ENCODE results near the gene PARD3B.

PARD3B gene

GRCh38 chr2:204897561-204897960 lies 352.3 kb downstream of the PARD3B start:
- H3K9ac ChIP-seq (ENCODE audit: low read length): no peak overlapping the region
- peaks cover 15% of the 10 kb centered on the region for H3K4me1 ChIP-seq (ENCODE audit: control insufficient read depth, insufficient read depth, low read length)
- no peak overlapping the region for H3K4me3 ChIP-seq (ENCODE audit: low read length)
- no peaks in the 10 kb centered on the region for H3K9me3 ChIP-seq (ENCODE audit: control insufficient read depth, low read length)
- H3K36me3 ChIP-seq (ENCODE audit: control insufficient read depth, insufficient read depth, low read length): no peaks in the 10 kb centered on the region
- no peaks in the 10 kb centered on the region for H3K27me3 ChIP-seq (ENCODE audit: control insufficient read depth, insufficient read depth, low read length)

GRCh38 chr2:204898928-204899640 lies 353.8 kb downstream of the PARD3B start:
- Histone ChIP-seq H3K9ac (ENCODE audit: low read length) (no peak overlapping the region), H3K4me1 (ENCODE audit: control insufficient read depth, insufficient read depth, low read length) (peaks cover 15% of the 10 kb centered on the region), H3K9me3 (ENCODE audit: control insufficient read depth, low read length) (no peaks in the 10 kb centered on the region), H3K36me3 (ENCODE audit: control insufficient read depth, insufficient read depth, low read length) (no peaks in the 10 kb centered on the region), H3K27me3 (ENCODE audit: control insufficient read depth, insufficient read depth, low read length) (no peaks in the 10 kb centered on the region), H3K4me3 (ENCODE audit: low read length) (no peak overlapping the region)

- no peaks in the 10 kb centered on the region for H3K27me3 ChIP-seq (ENCODE audit: control insufficient read depth, insufficient read depth, low read length)
- no peak overlapping the region for H3K9ac ChIP-seq (ENCODE audit: low read length)
- no peaks in the 10 kb centered on the region for H3K36me3 ChIP-seq (ENCODE audit: control insufficient read depth, insufficient read depth, low read length)
- peaks cover 15% of the 10 kb centered on the region for H3K4me1 ChIP-seq (ENCODE audit: control insufficient read depth, insufficient read depth, low read length)
- H3K9me3 ChIP-seq (ENCODE audit: control insufficient read depth, low read length): no peaks in the 10 kb centered on the region
- H3K4me3 ChIP-seq (ENCODE audit: low read length): no peak overlapping the region
Observed at GRCh38 chr2:204899983-204900382, 354.7 kb downstream of the PARD3B start.

GRCh38 chr2:204900487-204900886 lies 355.2 kb downstream of the PARD3B start:
- H3K9me3 ChIP-seq (ENCODE audit: control insufficient read depth, low read length): no peaks in the 10 kb centered on the region
- H3K4me3 ChIP-seq (ENCODE audit: low read length): no peak overlapping the region
- H3K9ac ChIP-seq (ENCODE audit: low read length): no peak overlapping the region
- H3K4me1 ChIP-seq (ENCODE audit: control insufficient read depth, insufficient read depth, low read length): peaks cover 15% of the 10 kb centered on the region
- no peaks in the 10 kb centered on the region for H3K27me3 ChIP-seq (ENCODE audit: control insufficient read depth, insufficient read depth, low read length)
- no peaks in the 10 kb centered on the region for H3K36me3 ChIP-seq (ENCODE audit: control insufficient read depth, insufficient read depth, low read length)

- no peaks in the 10 kb centered on the region for H3K9me3 ChIP-seq (ENCODE audit: control insufficient read depth, low read length)
- no peak overlapping the region for H3K4me3 ChIP-seq (ENCODE audit: low read length)
- no peaks in the 10 kb centered on the region for H3K36me3 ChIP-seq (ENCODE audit: control insufficient read depth, insufficient read depth, low read length)
- H3K9ac ChIP-seq (ENCODE audit: low read length): no peak overlapping the region
- no peaks in the 10 kb centered on the region for H3K27me3 ChIP-seq (ENCODE audit: control insufficient read depth, insufficient read depth, low read length)
- peaks cover 15% of the 10 kb centered on the region for H3K4me1 ChIP-seq (ENCODE audit: control insufficient read depth, insufficient read depth, low read length)
Observed at GRCh38 chr2:204900910-204901309, 355.6 kb downstream of the PARD3B start.

GRCh38 chr2:204901591-204901990 lies 356.3 kb downstream of the PARD3B start:
- Histone ChIP-seq H3K4me1 (ENCODE audit: control insufficient read depth, insufficient read depth, low read length) (peaks cover 10% of the 10 kb centered on the region), H3K9me3 (ENCODE audit: control insufficient read depth, low read length) (no peaks in the 10 kb centered on the region), H3K27me3 (ENCODE audit: control insufficient read depth, insufficient read depth, low read length) (no peaks in the 10 kb centered on the region), H3K36me3 (ENCODE audit: control insufficient read depth, insufficient read depth, low read length) (no peaks in the 10 kb centered on the region), H3K9ac (ENCODE audit: low read length) (no peak overlapping the region), H3K4me3 (ENCODE audit: low read length) (no peak overlapping the region)

GRCh38 chr2:204909791-204910190 lies 364.5 kb downstream of the PARD3B start:
- Histone ChIP-seq H3K9ac (ENCODE audit: low read length) (no peak overlapping the region), H3K9me3 (ENCODE audit: control insufficient read depth, low read length) (no peaks in the 10 kb centered on the region), H3K36me3 (ENCODE audit: control insufficient read depth, insufficient read depth, low read length) (no peaks in the 10 kb centered on the region), H3K4me3 (ENCODE audit: low read length) (no peak overlapping the region), H3K4me1 (ENCODE audit: control insufficient read depth, insufficient read depth, low read length) (no peaks in the 10 kb centered on the region), H3K27me3 (ENCODE audit: control insufficient read depth, insufficient read depth, low read length) (no peaks in the 10 kb centered on the region)

- no peaks in the 10 kb centered on the region for H3K27me3 ChIP-seq (ENCODE audit: control insufficient read depth, insufficient read depth, low read length)
- H3K4me3 ChIP-seq (ENCODE audit: low read length): no peak overlapping the region
- H3K9me3 ChIP-seq (ENCODE audit: control insufficient read depth, low read length): no peaks in the 10 kb centered on the region
- H3K4me1 ChIP-seq (ENCODE audit: control insufficient read depth, insufficient read depth, low read length): no peaks in the 10 kb centered on the region
- no peak overlapping the region for H3K9ac ChIP-seq (ENCODE audit: low read length)
- H3K36me3 ChIP-seq (ENCODE audit: control insufficient read depth, insufficient read depth, low read length): no peaks in the 10 kb centered on the region
Observed at GRCh38 chr2:204913312-204913711, 368.0 kb downstream of the PARD3B start.

- H3K4me3 ChIP-seq (ENCODE audit: low read length): no peak overlapping the region
- no peaks in the 10 kb centered on the region for H3K36me3 ChIP-seq (ENCODE audit: control insufficient read depth, insufficient read depth, low read length)
Observed at GRCh38 chr2:204913854-204914464, 368.7 kb downstream of the PARD3B start.

GRCh38 chr2:204914708-204915107 lies 369.4 kb downstream of the PARD3B start:
- H3K9ac ChIP-seq (ENCODE audit: low read length): no peak overlapping the region
- H3K9me3 ChIP-seq (ENCODE audit: control insufficient read depth, low read length): no peaks in the 10 kb centered on the region
- H3K36me3 ChIP-seq (ENCODE audit: control insufficient read depth, insufficient read depth, low read length): no peaks in the 10 kb centered on the region
- H3K27me3 ChIP-seq (ENCODE audit: control insufficient read depth, insufficient read depth, low read length): no peaks in the 10 kb centered on the region
- H3K4me1 ChIP-seq (ENCODE audit: control insufficient read depth, insufficient read depth, low read length): no peaks in the 10 kb centered on the region
- no peak overlapping the region for H3K4me3 ChIP-seq (ENCODE audit: low read length)

More at GRCh38 chr2:204913854-204914464, 368.7 kb downstream of the PARD3B start:
- H3K4me1 ChIP-seq (ENCODE audit: control insufficient read depth, insufficient read depth, low read length): no peaks in the 10 kb centered on the region
- no peaks in the 10 kb centered on the region for H3K9me3 ChIP-seq (ENCODE audit: control insufficient read depth, low read length)
- no peaks in the 10 kb centered on the region for H3K27me3 ChIP-seq (ENCODE audit: control insufficient read depth, insufficient read depth, low read length)
- no peak overlapping the region for H3K9ac ChIP-seq (ENCODE audit: low read length)

GRCh38 chr2:204917089-204917701 lies 371.9 kb downstream of the PARD3B start:
- no peak overlapping the region for H3K4me3 ChIP-seq (ENCODE audit: low read length)
- no peaks in the 10 kb centered on the region for H3K27me3 ChIP-seq (ENCODE audit: control insufficient read depth, insufficient read depth, low read length)
- no peaks in the 10 kb centered on the region for H3K36me3 ChIP-seq (ENCODE audit: control insufficient read depth, insufficient read depth, low read length)
- no peak overlapping the region for H3K9ac ChIP-seq (ENCODE audit: low read length)
- no peaks in the 10 kb centered on the region for H3K9me3 ChIP-seq (ENCODE audit: control insufficient read depth, low read length)
- no peaks in the 10 kb centered on the region for H3K4me1 ChIP-seq (ENCODE audit: control insufficient read depth, insufficient read depth, low read length)

GRCh38 chr2:204920776-204921175 lies 375.5 kb downstream of the PARD3B start:
- Histone ChIP-seq H3K9me3 (ENCODE audit: control insufficient read depth, low read length) (no peaks in the 10 kb centered on the region), H3K4me1 (ENCODE audit: control insufficient read depth, insufficient read depth, low read length) (no peaks in the 10 kb centered on the region), H3K36me3 (ENCODE audit: control insufficient read depth, insufficient read depth, low read length) (no peaks in the 10 kb centered on the region), H3K27me3 (ENCODE audit: control insufficient read depth, insufficient read depth, low read length) (no peaks in the 10 kb centered on the region), H3K4me3 (ENCODE audit: low read length) (no peak overlapping the region), H3K9ac (ENCODE audit: low read length) (no peak overlapping the region)

Data from mucosa of stomach (tissue), 1 donor.